Stomach (tissue), 4 donors: Measurements from ENCODE around the gene HLA-E.

Experiments
- CTCF ChIP-seq, 7 experiments: fragments of 450-650 bp in 4 of 7; fragments of 200-600 bp in 3 of 7; sonication (generic) in 3 of 7; IDR thresholded peaks; one replicate each; pipeline ENCODE4 v1.5.1; 2016 to 2019; ENCODE audit warnings: antibody characterized with exemption in 7 of 7, control low read depth in 2 of 7, mild to moderate bottlenecking in 1 of 7
- EP300 ChIP-seq: sonication (generic); formaldehyde crosslinking; IDR thresholded peaks from one replicate; pipeline ENCODE4 v1.6.1; 2017; ENCODE audit warnings: antibody characterized with exemption
- POLR2A ChIP-seq, 4 donors: fragments of 450-650 bp; IDR thresholded peaks; one replicate each; pipeline ENCODE4 v1.6.1; 2016; ENCODE audit warnings: antibody characterized with exemption in 4 of 4, control low read depth in 2 of 4, mild to moderate bottlenecking in 1 of 4, moderate library complexity in 1 of 4
- POLR2AphosphoS5 ChIP-seq, 3 donors: sonication (generic); formaldehyde crosslinking; IDR thresholded peaks; one replicate each; pipeline ENCODE4 v1.6.1; 2016; ENCODE audit warnings: antibody characterized with exemption in 3 of 3

GRCh38 chr6:30541515-30542403, 52.5 kb downstream of the HLA-E start:
- TF ChIP-seq CTCF (IDR thresholded peaks at IDR 0.05) (peak in 5 of 7 experiments; percentile 91 to 98 (median 98)), POLR2A (IDR thresholded peaks at IDR 0.05) (no peak), POLR2AphosphoS5 (IDR thresholded peaks at IDR 0.05) (peak in 1 of 3 donors; percentile 77), EP300 (no peak)
